ENCODE measurements around the gene PMPCA. TPM values are rescaled to one million over a fixed set of nuclear protein-coding genes. Genes with fewer than 3 reads are reported as not detected.
A peak's percentile ranks its signal among the peaks of the same experiment; 100 is the strongest.

Gene PMPCA
- total RNA-seq, 8 experiments from 2014 or later, result 29.4 to 101 (median 46.4) TPM

DNA sequence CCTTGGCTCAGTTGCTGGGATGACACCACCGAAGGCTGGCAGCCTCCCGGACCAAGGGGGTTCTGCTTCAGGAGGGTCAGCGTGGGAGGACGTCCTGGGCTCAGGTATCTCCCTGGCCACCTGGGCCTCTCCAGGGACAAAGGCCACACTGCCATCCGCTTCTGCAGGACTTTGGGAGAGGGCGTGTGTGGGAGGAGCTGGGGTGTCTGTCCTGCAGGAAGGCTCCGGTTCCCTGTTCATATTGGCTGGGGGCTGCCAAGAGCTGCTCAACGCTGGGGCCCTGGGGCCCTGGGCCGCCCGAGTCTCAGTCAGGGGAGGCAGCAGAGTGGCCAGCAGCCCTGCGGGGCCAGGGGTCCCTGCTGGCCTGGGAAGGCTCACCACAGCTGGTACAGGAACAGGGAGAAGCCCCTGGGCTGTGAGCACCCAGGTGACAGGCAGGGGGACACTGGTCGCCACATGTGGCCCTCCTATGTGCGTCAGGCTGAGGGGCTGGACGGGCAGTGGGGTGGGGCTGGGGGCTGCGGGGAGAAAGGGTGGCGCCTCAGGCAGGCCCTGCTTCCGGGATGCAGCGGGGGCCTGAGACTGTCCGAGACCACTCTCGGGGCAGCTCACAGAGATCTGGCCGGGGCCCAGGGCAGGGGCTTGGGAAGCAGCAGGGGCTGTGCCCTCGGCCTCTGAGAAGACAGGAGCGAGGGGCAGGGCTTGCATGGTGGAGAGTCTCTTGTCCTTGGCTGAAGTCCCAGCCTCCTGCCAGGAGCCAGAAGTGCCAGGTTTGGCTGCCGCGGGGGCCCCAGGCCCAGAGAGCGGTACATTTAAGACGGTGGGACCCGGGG lies 32.1 kb upstream of the PMPCA start:
- in situ Hi-C loops (cut with MboI; ENCODE audit: low pct_unique_long_range_greater_than_20kb in 2 of 9, low sequenced_read_pairs in 9 of 9, unreplicated experiment in 9 of 9), result no loop called here
- no peak overlapping the region for H3K4me3 ChIP-seq
- ATAC-seq (replicated peaks in 6 of 8), result peak in 2 of 8 experiments; percentile 3 to 9
- H3K4me1 ChIP-seq (replicated peaks in 1 of 2), result peaks cover 7 to 9% of the 10 kb centered on the region in 2 donors
- no peak overlapping the region for H3K27ac ChIP-seq
- WGBS, 10 experiments, result no CpG with 5 or more reads among the region's 28 CpGs

DNA sequence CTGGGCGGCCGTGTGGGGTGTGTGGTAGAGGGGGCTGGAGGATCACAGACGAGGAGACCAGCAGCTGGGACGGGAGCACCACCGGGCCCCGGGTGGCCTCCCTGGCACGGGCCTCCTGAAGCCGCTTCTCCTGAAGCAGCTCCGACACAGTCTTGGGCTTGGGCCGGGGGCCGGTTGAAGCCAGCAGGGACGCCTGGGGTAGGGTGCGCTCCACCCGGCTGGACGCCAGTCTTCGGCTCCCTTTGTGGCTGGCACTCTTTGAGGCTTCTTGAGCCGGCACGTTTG lies 31.5 kb upstream of the PMPCA start:
- in situ Hi-C loops (cut with MboI; ENCODE audit: low pct_unique_long_range_greater_than_20kb in 2 of 9, low sequenced_read_pairs in 9 of 9, unreplicated experiment in 9 of 9), result no loop called here
- 76% methylated on average over 3 of the region's 18 CpGs; no CpG with 5 or more reads in 9 of the 10 experiments for WGBS, 10 experiments
- Histone ChIP-seq H3K4me1 (replicated peaks in 1 of 2) (peaks cover 1 to 3% of the 10 kb centered on the region in 2 donors), H3K4me3 (no peak overlapping the region), H3K27ac (no peak overlapping the region)
- peak in 1 of 8 experiments; percentile 2 for ATAC-seq (replicated peaks in 6 of 8)

DNA sequence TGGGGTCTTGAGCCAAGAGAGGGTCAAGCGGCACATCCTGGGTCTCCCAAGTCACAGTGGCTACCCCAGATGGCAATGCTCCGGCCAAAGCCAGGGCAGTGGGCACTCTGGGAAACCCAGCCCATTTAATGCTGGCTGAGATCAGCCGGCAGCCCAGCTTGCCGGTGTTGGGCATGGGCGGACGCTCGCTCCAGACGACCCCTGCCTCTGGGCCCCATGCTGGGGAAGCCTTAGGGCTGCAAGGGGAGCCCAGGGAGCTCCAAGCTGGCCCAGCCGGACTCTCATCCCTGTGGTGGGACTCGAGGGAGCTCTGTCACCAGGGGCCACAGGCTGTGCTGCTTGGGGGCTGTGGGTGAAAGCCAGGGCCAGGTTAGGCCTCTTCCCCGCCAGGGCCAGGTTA lies 31.1 kb upstream of the PMPCA start:
- 81 to 100% (median 92%) methylated on average over 1 to 2 of the region's 11 CpGs; no CpG with 5 or more reads in 6 of the 10 experiments for WGBS, 10 experiments
- no peak for ATAC-seq (replicated peaks in 6 of 8)
- no peak overlapping the region for H3K27ac ChIP-seq
- no peak overlapping the region for H3K4me3 ChIP-seq
- H3K4me1 ChIP-seq (replicated peaks in 1 of 2), result no peaks in the 10 kb centered on the region
- in situ Hi-C loops (cut with MboI; ENCODE audit: low pct_unique_long_range_greater_than_20kb in 2 of 9, low sequenced_read_pairs in 9 of 9, unreplicated experiment in 9 of 9), result no loop called here

DNA sequence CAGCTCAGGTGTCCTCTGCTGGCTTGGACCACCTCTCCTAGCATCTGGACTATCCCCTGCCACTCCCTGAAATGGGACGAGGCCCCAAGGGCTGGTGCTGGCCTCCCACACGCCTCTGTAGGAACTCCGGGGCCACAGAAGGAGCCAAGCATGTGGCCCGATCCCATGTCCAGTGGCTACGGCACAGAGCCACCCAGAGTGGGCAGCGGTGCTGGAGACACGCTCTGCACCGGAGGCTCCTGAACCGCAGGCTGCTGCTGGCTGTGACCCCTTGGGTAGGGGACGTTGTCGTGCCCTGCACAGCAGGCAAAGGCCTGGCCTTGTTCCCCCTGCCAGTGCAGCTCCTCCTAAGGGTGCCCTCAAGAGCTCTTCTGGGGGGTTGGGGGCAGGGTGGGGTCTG lies 30.6 kb upstream of the PMPCA start:
- H3K27ac ChIP-seq, result no peak overlapping the region
- no peaks in the 10 kb centered on the region for H3K4me1 ChIP-seq (replicated peaks in 1 of 2)
- 80 to 100% (median 86%) methylated on average over 1 to 3 of the region's 11 CpGs; no CpG with 5 or more reads in 7 of the 10 experiments for WGBS, 10 experiments
- in situ Hi-C loops (cut with MboI; ENCODE audit: low pct_unique_long_range_greater_than_20kb in 2 of 9, low sequenced_read_pairs in 9 of 9, unreplicated experiment in 9 of 9), result no loop called here
- no peak overlapping the region for H3K4me3 ChIP-seq
- ATAC-seq (replicated peaks in 6 of 8), result no peak

DNA sequence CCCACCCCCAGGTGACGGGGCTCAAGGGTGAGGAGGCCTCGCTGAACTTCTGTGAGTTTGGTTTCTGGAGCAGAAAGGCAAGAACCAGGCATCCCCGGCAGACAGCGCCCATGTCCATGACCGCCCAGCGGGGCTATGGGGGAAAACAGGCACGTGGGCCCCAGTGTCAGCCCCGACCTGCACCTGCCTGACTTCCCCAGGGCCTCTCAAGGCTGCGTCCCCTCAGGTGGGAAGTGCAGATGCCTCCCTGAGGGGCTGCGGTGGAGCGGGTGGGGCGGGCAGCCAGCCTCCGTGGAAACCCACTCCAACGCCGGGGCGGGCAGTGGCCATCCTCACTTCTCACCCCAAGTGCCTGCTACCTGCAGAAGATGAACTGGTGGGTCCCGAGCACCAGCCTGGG lies 30.1 kb upstream of the PMPCA start:
- in situ Hi-C loops (cut with MboI; ENCODE audit: low pct_unique_long_range_greater_than_20kb in 2 of 9, low sequenced_read_pairs in 9 of 9, unreplicated experiment in 9 of 9), result no loop called here
- Histone ChIP-seq H3K4me3 (no peak overlapping the region), H3K4me1 (replicated peaks in 1 of 2) (no peaks in the 10 kb centered on the region), H3K27ac (no peak overlapping the region)
- ATAC-seq (replicated peaks in 6 of 8), result no peak
- WGBS, 10 experiments, result no CpG with 5 or more reads among the region's 17 CpGs

DNA sequence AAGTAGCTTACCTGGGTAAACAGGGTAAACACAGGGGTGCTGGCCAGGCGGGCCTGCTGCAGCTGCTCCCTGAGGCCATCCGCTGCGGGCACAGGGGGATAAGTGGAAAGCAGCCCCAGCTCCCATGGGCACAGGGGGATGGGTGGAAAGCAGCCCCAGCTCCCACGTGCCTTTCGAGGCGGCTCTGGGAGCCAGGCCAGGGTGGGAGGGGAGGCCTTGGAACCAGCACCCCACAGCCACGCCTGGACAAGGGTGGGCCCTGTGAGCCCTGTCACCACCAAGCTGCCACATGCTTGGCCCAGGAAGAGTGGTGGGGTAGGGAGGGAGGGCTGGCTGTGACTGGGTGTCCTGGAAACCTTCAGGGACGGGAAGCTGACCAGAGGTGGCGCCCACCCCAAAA lies 29.1 kb upstream of the PMPCA start:
- Histone ChIP-seq H3K27ac (no peak overlapping the region), H3K4me1 (replicated peaks in 1 of 2) (no peaks in the 10 kb centered on the region), H3K4me3 (no peak overlapping the region)
- ATAC-seq (replicated peaks in 6 of 8), result peak in 2 of 8 experiments; percentile 13 to 68
- in situ Hi-C loops (cut with MboI; ENCODE audit: low pct_unique_long_range_greater_than_20kb in 2 of 9, low sequenced_read_pairs in 9 of 9, unreplicated experiment in 9 of 9), result no loop called here
- 70 to 100% (median 90%) methylated on average over 1 to 2 of the region's 9 CpGs; no CpG with 5 or more reads in 7 of the 10 experiments for WGBS, 10 experiments

DNA sequence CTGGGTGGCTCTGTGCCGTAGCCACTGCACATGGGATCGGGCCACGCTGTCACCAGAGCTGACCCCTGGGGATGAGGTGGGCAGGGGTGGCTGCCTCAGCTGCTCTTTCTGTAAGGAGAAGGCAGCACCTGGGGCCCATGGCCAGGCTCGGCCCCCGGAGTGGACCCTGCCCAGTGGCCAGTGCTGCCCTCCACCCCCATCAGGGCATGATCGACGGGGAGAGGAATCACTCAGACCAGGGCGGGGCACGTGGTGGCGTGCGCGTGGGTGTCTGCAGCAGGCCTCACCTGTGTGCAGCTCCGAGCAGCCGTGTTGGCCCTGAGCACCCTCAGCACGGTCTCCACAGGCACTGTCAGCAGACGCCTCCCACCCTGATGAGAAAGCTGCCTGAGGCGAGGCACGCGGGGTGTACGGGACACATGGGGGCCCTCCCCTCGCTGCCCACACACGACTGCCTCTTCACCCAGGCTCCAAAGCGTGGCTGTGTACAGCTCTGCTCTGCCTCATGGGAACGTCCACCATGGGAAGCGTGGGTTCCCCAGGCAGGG lies 28.4 kb upstream of the PMPCA start:
- H3K4me1 ChIP-seq (replicated peaks in 1 of 2), result no peaks in the 10 kb centered on the region
- peak in 3 of 8 experiments; percentile 2 to 5 (median 4) for ATAC-seq (replicated peaks in 6 of 8)
- H3K27ac ChIP-seq, result no peak overlapping the region
- no peak overlapping the region for H3K4me3 ChIP-seq
- in situ Hi-C loops (cut with MboI; ENCODE audit: low pct_unique_long_range_greater_than_20kb in 2 of 9, low sequenced_read_pairs in 9 of 9, unreplicated experiment in 9 of 9), result no loop called here
- 89% methylated on average over 3 of the region's 25 CpGs; no CpG with 5 or more reads in 9 of the 10 experiments for WGBS, 10 experiments

DNA sequence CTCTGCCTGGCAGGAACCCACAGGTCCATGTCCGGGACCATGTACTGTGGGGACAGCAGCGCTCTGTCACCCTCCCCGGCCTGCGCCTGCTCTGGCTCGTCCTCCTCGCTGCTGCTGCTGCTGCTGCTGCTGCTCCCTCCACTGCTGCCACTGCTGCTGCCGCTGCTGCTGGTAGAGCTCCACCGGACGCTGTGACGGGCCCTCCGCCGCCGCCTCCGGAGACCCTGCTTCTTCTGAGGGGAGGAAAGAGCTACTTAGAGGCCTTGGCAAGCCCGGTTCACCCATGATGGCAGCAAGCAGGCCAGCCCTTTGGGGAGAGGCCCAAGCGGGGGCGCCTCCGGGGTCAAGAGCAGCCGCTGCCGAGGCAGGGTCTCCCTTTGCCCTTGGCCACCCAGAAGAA lies 27.0 kb upstream of the PMPCA start:
- in situ Hi-C loops (cut with MboI; ENCODE audit: low pct_unique_long_range_greater_than_20kb in 2 of 9, low sequenced_read_pairs in 9 of 9, unreplicated experiment in 9 of 9), result no loop called here
- WGBS, 10 experiments, result 90 to 100% (median 100%) methylated on average over 2 to 3 of the region's 20 CpGs; no CpG with 5 or more reads in 7 of the 10 experiments
- Histone ChIP-seq H3K4me3 (no peak overlapping the region), H3K27ac (no peak overlapping the region), H3K4me1 (replicated peaks in 1 of 2) (no peaks in the 10 kb centered on the region)
- ATAC-seq (replicated peaks in 6 of 8), result no peak

DNA sequence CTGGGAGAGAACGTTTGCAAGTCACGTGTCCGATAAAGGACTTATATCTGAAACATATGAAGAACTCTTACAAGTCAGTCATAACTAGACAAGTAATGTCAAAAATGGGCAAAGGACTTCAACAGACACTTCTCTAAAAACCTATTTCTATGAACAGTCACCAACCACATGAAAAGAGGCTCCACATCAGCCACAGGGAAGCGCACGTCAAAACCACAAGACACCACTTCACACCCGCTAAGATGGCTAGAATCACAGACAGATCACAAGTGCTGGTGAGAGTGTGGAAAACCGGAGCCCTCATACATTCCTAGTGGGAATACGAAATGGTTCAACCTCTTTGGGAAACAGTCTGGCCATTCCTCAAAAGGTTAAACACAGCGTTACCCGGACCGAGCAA lies 25.4 kb upstream of the PMPCA start:
- Histone ChIP-seq H3K27ac (no peak overlapping the region), H3K4me1 (replicated peaks in 1 of 2) (no peaks in the 10 kb centered on the region), H3K4me3 (no peak overlapping the region)
- 94 to 100% (median 97%) methylated on average over 1 to 10 of the region's 11 CpGs; no CpG with 5 or more reads in 3 of the 10 experiments for WGBS, 10 experiments
- in situ Hi-C loops (cut with MboI; ENCODE audit: low pct_unique_long_range_greater_than_20kb in 2 of 9, low sequenced_read_pairs in 9 of 9, unreplicated experiment in 9 of 9), result no loop called here
- no peak for ATAC-seq (replicated peaks in 6 of 8)

DNA sequence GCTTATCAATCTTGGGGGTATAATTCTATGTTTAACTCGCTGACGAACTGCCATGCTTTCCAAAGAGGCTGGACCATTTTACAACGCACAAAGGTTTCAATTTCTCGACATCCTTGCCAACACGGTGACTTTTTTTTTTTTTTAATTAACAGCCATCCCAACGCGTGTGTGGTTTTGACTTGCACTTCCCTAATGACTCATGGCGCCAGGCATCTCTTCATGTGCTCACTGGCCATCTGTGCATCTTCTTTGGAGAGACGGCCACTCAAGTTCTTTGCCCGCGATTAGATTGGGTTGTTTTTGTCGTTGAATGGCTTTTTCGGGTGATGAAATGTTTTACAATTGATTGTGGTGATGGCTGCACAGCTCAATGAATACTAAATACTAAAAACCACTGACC lies 24.4 kb upstream of the PMPCA start:
- WGBS, 10 experiments, result 74 to 100% (median 86%) methylated on average over 1 to 13 of the region's 13 CpGs
- in situ Hi-C loops (cut with MboI; ENCODE audit: low pct_unique_long_range_greater_than_20kb in 2 of 9, low sequenced_read_pairs in 9 of 9, unreplicated experiment in 9 of 9), result no loop called here
- Histone ChIP-seq H3K27ac (no peak overlapping the region), H3K4me3 (no peak overlapping the region), H3K4me1 (replicated peaks in 1 of 2) (no peaks in the 10 kb centered on the region)
- no peak for ATAC-seq (replicated peaks in 6 of 8)

DNA sequence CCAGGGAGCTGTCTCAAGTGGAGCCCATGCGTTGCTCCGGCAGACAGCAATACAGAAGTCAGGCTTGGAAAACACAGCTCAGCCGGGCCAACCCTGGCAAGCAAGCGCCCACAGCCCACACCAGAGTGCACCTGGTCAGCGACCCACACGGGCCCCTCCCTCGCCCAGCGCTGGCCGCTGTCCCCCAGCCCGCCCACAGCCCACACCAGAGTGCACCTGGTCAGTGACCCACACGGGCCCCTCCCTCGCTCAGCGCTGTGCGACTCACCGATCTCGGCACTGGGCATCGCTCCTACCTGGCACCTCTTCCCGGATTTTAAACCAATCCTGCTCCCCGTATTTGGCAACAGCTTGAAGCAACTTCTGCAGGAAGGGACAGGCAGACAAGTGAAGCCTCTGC lies 23.2 kb upstream of the PMPCA start:
- in situ Hi-C loops (cut with MboI; ENCODE audit: low pct_unique_long_range_greater_than_20kb in 2 of 9, low sequenced_read_pairs in 9 of 9, unreplicated experiment in 9 of 9), result no loop called here
- 90 to 100% (median 97%) methylated on average over 1 to 7 of the region's 19 CpGs; no CpG with 5 or more reads in 7 of the 10 experiments for WGBS, 10 experiments
- ATAC-seq (replicated peaks in 6 of 8), result no peak

DNA sequence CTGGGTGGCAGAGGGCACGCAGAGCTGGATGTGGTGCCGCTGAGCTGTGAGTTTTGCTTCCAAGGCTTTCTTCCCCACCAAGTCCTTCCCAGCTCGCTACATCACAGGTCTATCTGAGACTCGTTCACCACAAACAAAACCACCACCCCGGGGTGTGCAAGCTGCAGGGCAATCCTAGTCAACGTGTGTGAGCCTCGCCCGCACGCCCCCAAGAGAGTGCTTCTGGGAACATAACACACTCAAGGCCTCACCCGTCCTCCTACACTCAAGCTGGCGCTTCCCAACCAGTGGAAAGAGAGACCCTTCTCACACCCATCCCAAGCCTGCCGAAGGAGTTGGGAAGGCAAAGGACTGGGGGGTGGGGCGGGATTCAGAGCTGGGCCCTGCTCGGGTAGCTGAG lies 21.1 kb upstream of the PMPCA start:
- WGBS, 10 experiments, result 85 to 100% (median 91%) methylated on average over 2 to 8 of the region's 14 CpGs; no CpG with 5 or more reads in 6 of the 10 experiments

More for the DNA sequence above, 23.2 kb upstream of the PMPCA start:
- H3K27ac ChIP-seq, result no peak overlapping the region
- H3K4me3 ChIP-seq, result no peak overlapping the region
- no peaks in the 10 kb centered on the region for H3K4me1 ChIP-seq (replicated peaks in 1 of 2)

DNA sequence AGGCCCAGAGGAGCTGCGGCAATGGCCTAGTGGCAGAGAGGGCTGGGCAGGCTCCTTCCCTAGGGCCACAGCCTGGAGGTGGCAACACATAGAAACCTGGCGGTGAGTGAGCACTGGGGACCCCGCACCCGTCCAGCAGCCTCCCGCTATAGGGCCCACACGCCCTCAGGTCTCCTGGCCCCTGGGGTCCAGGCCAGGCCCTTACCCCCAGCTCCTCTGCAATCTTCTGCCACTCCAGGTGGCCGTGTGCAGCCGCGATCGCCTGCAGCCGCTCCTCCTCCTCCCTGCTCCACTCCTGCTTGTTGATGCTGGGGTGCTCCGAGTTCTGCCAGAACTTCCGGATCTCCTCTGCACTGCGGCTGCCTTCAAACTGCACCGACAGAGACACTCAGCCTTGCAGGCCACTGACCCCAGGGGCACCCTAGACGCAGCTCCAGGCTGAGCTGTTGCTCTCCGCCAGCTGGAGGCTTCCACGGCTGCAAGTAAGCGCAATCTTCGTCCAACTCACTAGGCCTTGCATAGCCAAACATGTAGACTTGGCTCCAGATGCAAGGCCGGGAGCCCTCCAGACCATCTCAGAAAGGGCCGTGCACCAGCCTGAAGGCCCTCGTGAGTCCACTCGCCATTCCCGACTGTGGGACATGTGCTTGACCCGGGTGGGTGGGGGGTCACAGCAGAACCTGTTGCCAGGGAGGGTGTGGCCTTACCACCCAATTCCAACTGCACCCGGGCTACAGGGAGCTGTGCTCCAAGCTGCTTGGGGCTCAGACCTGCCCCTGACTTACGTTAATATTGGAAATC lies 18.5 kb upstream of the PMPCA start:
- H3K27ac ChIP-seq, result no peak overlapping the region
- in situ Hi-C loops (cut with MboI; ENCODE audit: low pct_unique_long_range_greater_than_20kb in 2 of 9, low sequenced_read_pairs in 9 of 9, unreplicated experiment in 9 of 9), result no loop called here
- no peaks in the 10 kb centered on the region for H3K4me1 ChIP-seq (replicated peaks in 1 of 2)
- no peak for ATAC-seq (replicated peaks in 6 of 8)
- no peak overlapping the region for H3K4me3 ChIP-seq
- 84 to 98% (median 94%) methylated on average over 4 to 13 of the region's 28 CpGs; no CpG with 5 or more reads in 4 of the 10 experiments for WGBS, 10 experiments

More for the DNA sequence above, 21.1 kb upstream of the PMPCA start:
- Histone ChIP-seq H3K4me3 (no peak overlapping the region), H3K4me1 (replicated peaks in 1 of 2) (no peaks in the 10 kb centered on the region), H3K27ac (no peak overlapping the region)
- in situ Hi-C loops (cut with MboI; ENCODE audit: low pct_unique_long_range_greater_than_20kb in 2 of 9, low sequenced_read_pairs in 9 of 9, unreplicated experiment in 9 of 9), result no loop called here
- peak in 2 of 8 experiments; percentile 4 to 20 for ATAC-seq (replicated peaks in 6 of 8)
